Effector memory CD4-positive, alpha-beta T cell (primary cell): ENCODE data around the gene LSM4.

Experiments
- DNase-seq, 3 donors: peaks; one replicate each; pipeline ENCODE4 v3.0.0-alpha.2; 2020
- H3K27ac ChIP-seq: 2 replicates; pipeline ENCODE4 v1.7.0; 2013; ENCODE audit warnings: mild to moderate bottlenecking, low read length, moderate library complexity; ENCODE audit not compliant: insufficient read depth, poor library complexity, severe bottlenecking
- H3K27me3 ChIP-seq: replicated peaks from 2 replicates; pipeline ENCODE4 v1.7.0; 2013; ENCODE audit warnings: mild to moderate bottlenecking, low read length; ENCODE audit not compliant: insufficient read depth, control insufficient read depth, poor library complexity, severe bottlenecking
- H3K36me3 ChIP-seq: 2 replicates; pipeline ENCODE4 v1.7.0; 2013; ENCODE audit warnings: mild to moderate bottlenecking, low read length, moderate library complexity; ENCODE audit not compliant: control insufficient read depth, insufficient read depth
- H3K4me1 ChIP-seq: 2 replicates; pipeline ENCODE4 v1.7.0; 2013; ENCODE audit warnings: low read length, mild to moderate bottlenecking; ENCODE audit not compliant: control insufficient read depth, insufficient read depth, poor library complexity, severe bottlenecking
- H3K4me3 ChIP-seq: 2 replicates; pipeline ENCODE4 v1.7.0; 2013; ENCODE audit warnings: low read length, low read depth, mild to moderate bottlenecking; ENCODE audit not compliant: insufficient read depth, poor library complexity, severe bottlenecking
- H3K9me3 ChIP-seq: 2 replicates; pipeline ENCODE4 v1.7.0; 2013; ENCODE audit warnings: mild to moderate bottlenecking, low read length, moderate library complexity; ENCODE audit not compliant: control insufficient read depth

The LSM4 gene

GRCh38 chr19:18294467-18294864, 28.4 kb downstream of the LSM4 start:
- no peaks in the 10 kb centered on the region for H3K9me3 ChIP-seq
- peak; percentile 88 to 90 (median 90) for DNase-seq
- no peaks in the 10 kb centered on the region for H3K36me3 ChIP-seq
- no peak overlapping the region for H3K4me3 ChIP-seq
- peaks cover 51% of the 10 kb centered on the region for H3K4me1 ChIP-seq
- no peaks in the 10 kb centered on the region for H3K27me3 ChIP-seq
- H3K27ac ChIP-seq, result peak overlapping the region; percentile 92

GRCh38 chr19:18293642-18294466, 29.0 kb downstream of the LSM4 start:
- Histone ChIP-seq H3K4me1 (peaks cover 51% of the 10 kb centered on the region), H3K27ac (peak overlapping the region; percentile 92), H3K4me3 (no peak overlapping the region), H3K9me3 (no peaks in the 10 kb centered on the region), H3K36me3 (no peaks in the 10 kb centered on the region), H3K27me3 (no peaks in the 10 kb centered on the region)
- no peak for DNase-seq

GRCh38 chr19:18292810-18293641, 29.9 kb downstream of the LSM4 start:
- Histone ChIP-seq H3K4me3 (peak overlapping the region; percentile 57), H3K9me3 (no peaks in the 10 kb centered on the region), H3K4me1 (peaks cover 51% of the 10 kb centered on the region)

GRCh38 chr19:18292462-18292809, 30.4 kb downstream of the LSM4 start:
- Histone ChIP-seq H3K4me1 (peaks cover 51% of the 10 kb centered on the region), H3K9me3 (no peaks in the 10 kb centered on the region), H3K36me3 (no peaks in the 10 kb centered on the region), H3K27ac (peak overlapping the region; percentile 92), H3K27me3 (no peaks in the 10 kb centered on the region), H3K4me3 (peak overlapping the region; percentile 57)
- DNase-seq, result no peak

More at GRCh38 chr19:18292810-18293641, 29.9 kb downstream of the LSM4 start:
- H3K27ac ChIP-seq, result peak overlapping the region; percentile 92
- H3K27me3 ChIP-seq, result no peaks in the 10 kb centered on the region
- no peak for DNase-seq
- no peaks in the 10 kb centered on the region for H3K36me3 ChIP-seq

- DNase-seq, result peak; percentile 65 to 73 (median 67)
- Histone ChIP-seq H3K27ac (peak overlapping the region; percentile 92), H3K27me3 (no peaks in the 10 kb centered on the region), H3K36me3 (no peaks in the 10 kb centered on the region), H3K9me3 (no peaks in the 10 kb centered on the region), H3K4me1 (peaks cover 51% of the 10 kb centered on the region), H3K4me3 (peak overlapping the region; percentile 57)
Measured at GRCh38 chr19:18291590-18292461, 31.1 kb downstream of the LSM4 start.

- Histone ChIP-seq H3K27me3 (no peaks in the 10 kb centered on the region), H3K9me3 (no peaks in the 10 kb centered on the region), H3K4me3 (peak overlapping the region; percentile 57), H3K4me1 (peaks cover 51% of the 10 kb centered on the region), H3K36me3 (no peaks in the 10 kb centered on the region), H3K27ac (peak overlapping the region; percentile 92)
- no peak for DNase-seq
Measured at GRCh38 chr19:18291019-18291524, 31.8 kb downstream of the LSM4 start.

- Histone ChIP-seq H3K4me1 (peaks cover 51% of the 10 kb centered on the region), H3K27me3 (no peaks in the 10 kb centered on the region), H3K36me3 (no peaks in the 10 kb centered on the region), H3K27ac (peak overlapping the region; percentile 92), H3K9me3 (no peaks in the 10 kb centered on the region), H3K4me3 (no peak overlapping the region)
- DNase-seq, result peak; percentile 80 to 89 (median 87)
Measured at GRCh38 chr19:18290302-18291018, 32.4 kb downstream of the LSM4 start.

GRCh38 chr19:18289471-18290301, 33.2 kb downstream of the LSM4 start:
- peaks cover 55% of the 10 kb centered on the region for H3K4me1 ChIP-seq
- H3K27ac ChIP-seq, result peak overlapping the region; percentile 92
- no peak for DNase-seq
- no peaks in the 10 kb centered on the region for H3K27me3 ChIP-seq
- no peaks in the 10 kb centered on the region for H3K36me3 ChIP-seq
- no peak overlapping the region for H3K4me3 ChIP-seq
- H3K9me3 ChIP-seq, result no peaks in the 10 kb centered on the region
